Neuronal stem cell (in vitro differentiated cells): ENCODE results near the gene NMRK1.

Experiments
- DNase-seq: peaks from one replicate; pipeline ENCODE4 v3.0.0-alpha.2; 2013; ENCODE audit warnings: low spot score
- H2AFZ ChIP-seq: one replicate; pipeline ENCODE4 v1.6.1; 2013; ENCODE audit warnings: mild to moderate bottlenecking, low read length, inconsistent platforms
- H2AK5ac ChIP-seq: 2 replicates; pipeline ENCODE4 v1.6.1; 2013; ENCODE audit warnings: low read depth, mild to moderate bottlenecking, inconsistent platforms, low read length, moderate library complexity, mixed read lengths
- H2BK120ac ChIP-seq: 2 replicates; pipeline ENCODE4 v1.6.1; 2013; ENCODE audit warnings: low read depth, mild to moderate bottlenecking, inconsistent platforms, low read length, moderate library complexity, mixed read lengths
- H2BK12ac ChIP-seq: one replicate; pipeline ENCODE4 v1.6.1; 2013; ENCODE audit warnings: low read length, inconsistent platforms
- H2BK15ac ChIP-seq: 2 replicates; pipeline ENCODE4 v1.6.1; 2013; ENCODE audit warnings: mild to moderate bottlenecking, low read length, inconsistent platforms, mixed read lengths
- H2BK5ac ChIP-seq: one replicate; pipeline ENCODE4 v1.6.1; 2013; ENCODE audit warnings: inconsistent platforms, mild to moderate bottlenecking, low read length, moderate library complexity
- H3K14ac ChIP-seq: one replicate; pipeline ENCODE4 v1.6.1; 2013; ENCODE audit warnings: low read length, inconsistent platforms
- H3K18ac ChIP-seq: 2 replicates; pipeline ENCODE4 v1.6.1; 2013; ENCODE audit warnings: low read length, inconsistent platforms
- H3K23ac ChIP-seq: 2 replicates; pipeline ENCODE4 v1.6.1; 2013; ENCODE audit warnings: low read depth, mild to moderate bottlenecking, mixed read lengths, low read length, inconsistent platforms; ENCODE audit not compliant: poor library complexity
- H3K27ac ChIP-seq: replicated peaks from 3 replicates; pipeline ENCODE4 v1.5.1; 2013; ENCODE audit warnings: low read length, inconsistent platforms
- H3K27me3 ChIP-seq, 3 experiments: 2 replicates each; pipeline ENCODE4 v1.6.1; 2013; ENCODE audit warnings: low read length in 3 of 3, mild to moderate bottlenecking in 2 of 3, inconsistent platforms in 1 of 3, low read depth in 1 of 3, mixed read lengths in 1 of 3, moderate library complexity in 1 of 3; ENCODE audit not compliant: control insufficient read depth in 3 of 3, insufficient read depth in 3 of 3
- H3K36me3 ChIP-seq, 2 donors: replicated peaks in 1 of 2; 2 replicates each; pipeline ENCODE4 v1.6.1; 2013; ENCODE audit warnings: low read length in 2 of 2; ENCODE audit not compliant: control insufficient read depth in 2 of 2, insufficient read depth in 2 of 2
- H3K4ac ChIP-seq: 2 replicates; pipeline ENCODE4 v1.6.1; 2013; ENCODE audit warnings: inconsistent platforms, mild to moderate bottlenecking, low read length, moderate library complexity
- H3K4me1 ChIP-seq, 2 donors: 1 replicate in 1 of 2; 2 replicates in 1 of 2; pipeline ENCODE4 v1.6.1; 2013; ENCODE audit warnings: low read length in 2 of 2, low read depth in 1 of 2; ENCODE audit not compliant: control insufficient read depth in 2 of 2, insufficient read depth in 1 of 2
- H3K4me2 ChIP-seq: one replicate; pipeline ENCODE4 v1.6.1; 2013; ENCODE audit warnings: mild to moderate bottlenecking, low read length, inconsistent platforms; ENCODE audit not compliant: insufficient read depth, poor library complexity, severe bottlenecking
- H3K4me3 ChIP-seq, 2 donors: 2 replicates each; pipeline ENCODE4 v1.5.1; 2013; ENCODE audit warnings: low read length in 2 of 2, mild to moderate bottlenecking in 2 of 2, inconsistent platforms in 1 of 2, moderate library complexity in 1 of 2
- H3K79me1 ChIP-seq: one replicate; pipeline ENCODE4 v1.6.1; 2013; ENCODE audit warnings: low read depth, mild to moderate bottlenecking, inconsistent platforms, low read length, moderate library complexity
- H3K9ac ChIP-seq: one replicate; pipeline ENCODE4 v1.6.1; 2013; ENCODE audit warnings: mild to moderate bottlenecking, low read depth, low read length, inconsistent platforms; ENCODE audit not compliant: poor library complexity
- H3K9me3 ChIP-seq, 2 donors: replicated peaks in 1 of 2; 2 replicates each; pipeline versions ENCODE3 to v1.6.1; 2013; ENCODE audit warnings: low read length in 2 of 2, mild to moderate bottlenecking in 2 of 2, inconsistent platforms in 1 of 2, low read depth in 1 of 2, mixed read lengths in 1 of 2, moderate library complexity in 1 of 2; ENCODE audit not compliant: control insufficient read depth in 2 of 2, insufficient read depth in 1 of 2
- H4K8ac ChIP-seq: one replicate; pipeline ENCODE4 v1.6.1; 2013; ENCODE audit warnings: low read depth, mild to moderate bottlenecking, inconsistent platforms, low read length, moderate library complexity
- H4K91ac ChIP-seq: one replicate; pipeline ENCODE4 v1.6.1; 2013; ENCODE audit warnings: low read length, low read depth, mild to moderate bottlenecking, inconsistent platforms; ENCODE audit not compliant: poor library complexity
- WGBS, 2 donors: extraction: QIAGEN DNeasy Blood & Tissue Kit; methylation state at CpG; one replicate each; pipeline ENCODE4 v1.1.7; 2013; ENCODE audit warnings: missing lambda C conversion rate in 2 of 2, mixed read lengths in 1 of 2; ENCODE audit not compliant: insufficient read length in 2 of 2, insufficient replicate concordance in 1 of 2; ENCODE audit errors: extremely low coverage in 2 of 2; 5-methylcytosine and 5-hydroxymethylcytosine counted together

The NMRK1 gene

GRCh38 chr9:75039801-75040200 lies 48.2 kb downstream of the NMRK1 start:
- no peak overlapping the region for H2BK12ac ChIP-seq
- H3K9me3 ChIP-seq, result peaks cover 0 to 2% of the 10 kb centered on the region in 2 donors
- no CpG with 5 or more reads among the region's 3 CpGs for WGBS, 2 donors
- H3K4me3 ChIP-seq, result no peak overlapping the region
- no peak overlapping the region for H2AK5ac ChIP-seq
- H3K4me2 ChIP-seq, result no peak overlapping the region
- no peak overlapping the region for H3K23ac ChIP-seq
- H3K36me3 ChIP-seq, result no peaks in the 10 kb centered on the region
- H4K91ac ChIP-seq, result no peak overlapping the region
- H3K4ac ChIP-seq, result no peak overlapping the region
- no peak overlapping the region for H2BK120ac ChIP-seq
- no peak overlapping the region for H3K18ac ChIP-seq
- H3K27me3 ChIP-seq, result peaks cover 0 to 5% (median 0%) of the 10 kb centered on the region in 3 experiments
- no peak overlapping the region for H2AFZ ChIP-seq
- no peak overlapping the region for H2BK15ac ChIP-seq
- H3K9ac ChIP-seq, result no peak overlapping the region
- H3K27ac ChIP-seq, result no peak overlapping the region
- H4K8ac ChIP-seq, result no peak overlapping the region
- DNase-seq, result no peak
- H2BK5ac ChIP-seq, result no peak overlapping the region
- H3K79me1 ChIP-seq, result no peaks in the 10 kb centered on the region
- H3K14ac ChIP-seq, result no peak overlapping the region
- H3K4me1 ChIP-seq, result no peaks in the 10 kb centered on the region

- Histone ChIP-seq H2AK5ac (no peak overlapping the region), H2BK5ac (no peak overlapping the region), H3K4me2 (no peak overlapping the region), H3K23ac (no peak overlapping the region), H3K14ac (no peak overlapping the region), H3K79me1 (no peaks in the 10 kb centered on the region), H3K27me3 (peaks cover 0 to 5% (median 0%) of the 10 kb centered on the region in 3 experiments), H3K9me3 (peaks cover 0 to 2% of the 10 kb centered on the region in 2 donors), H3K27ac (no peak overlapping the region), H3K4me3 (no peak overlapping the region), H4K91ac (no peak overlapping the region), H2AFZ (no peak overlapping the region), H2BK15ac (no peak overlapping the region), H3K4ac (no peak overlapping the region), H3K36me3 (no peaks in the 10 kb centered on the region), H3K4me1 (no peaks in the 10 kb centered on the region), H2BK12ac (no peak overlapping the region), H2BK120ac (no peak overlapping the region), H3K9ac (no peak overlapping the region), H3K18ac (no peak overlapping the region), H4K8ac (no peak overlapping the region)
- no CpG with 5 or more reads among the region's 3 CpGs for WGBS, 2 donors
- DNase-seq, result no peak
These were observed 48.9 kb downstream of the NMRK1 start for GRCh38 chr9:75039009-75039408.

- H3K4ac ChIP-seq, result no peak overlapping the region
- WGBS, 2 donors, result no CpG with 5 or more reads among the region's 3 CpGs
- no peak overlapping the region for H3K27ac ChIP-seq
- no peak overlapping the region for H4K91ac ChIP-seq
- no peak overlapping the region for H3K14ac ChIP-seq
- no peak overlapping the region for H2AK5ac ChIP-seq
- H3K36me3 ChIP-seq, result no peaks in the 10 kb centered on the region
- no peak overlapping the region for H3K4me2 ChIP-seq
- H3K79me1 ChIP-seq, result no peaks in the 10 kb centered on the region
- no peak overlapping the region for H2BK5ac ChIP-seq
- no peaks in the 10 kb centered on the region for H3K4me1 ChIP-seq
- H4K8ac ChIP-seq, result no peak overlapping the region
- H3K23ac ChIP-seq, result no peak overlapping the region
- H2BK15ac ChIP-seq, result no peak overlapping the region
- no peak overlapping the region for H2BK120ac ChIP-seq
- no peak overlapping the region for H3K18ac ChIP-seq
- peaks cover 0 to 7% (median 0%) of the 10 kb centered on the region in 3 experiments for H3K27me3 ChIP-seq
- no peak for DNase-seq
- no peak overlapping the region for H2BK12ac ChIP-seq
- peaks cover 0 to 2% of the 10 kb centered on the region in 2 donors for H3K9me3 ChIP-seq
- H3K9ac ChIP-seq, result no peak overlapping the region
- no peak overlapping the region for H3K4me3 ChIP-seq
- no peak overlapping the region for H2AFZ ChIP-seq
These were observed 51.2 kb downstream of the NMRK1 start for GRCh38 chr9:75036793-75037192.

DNA sequence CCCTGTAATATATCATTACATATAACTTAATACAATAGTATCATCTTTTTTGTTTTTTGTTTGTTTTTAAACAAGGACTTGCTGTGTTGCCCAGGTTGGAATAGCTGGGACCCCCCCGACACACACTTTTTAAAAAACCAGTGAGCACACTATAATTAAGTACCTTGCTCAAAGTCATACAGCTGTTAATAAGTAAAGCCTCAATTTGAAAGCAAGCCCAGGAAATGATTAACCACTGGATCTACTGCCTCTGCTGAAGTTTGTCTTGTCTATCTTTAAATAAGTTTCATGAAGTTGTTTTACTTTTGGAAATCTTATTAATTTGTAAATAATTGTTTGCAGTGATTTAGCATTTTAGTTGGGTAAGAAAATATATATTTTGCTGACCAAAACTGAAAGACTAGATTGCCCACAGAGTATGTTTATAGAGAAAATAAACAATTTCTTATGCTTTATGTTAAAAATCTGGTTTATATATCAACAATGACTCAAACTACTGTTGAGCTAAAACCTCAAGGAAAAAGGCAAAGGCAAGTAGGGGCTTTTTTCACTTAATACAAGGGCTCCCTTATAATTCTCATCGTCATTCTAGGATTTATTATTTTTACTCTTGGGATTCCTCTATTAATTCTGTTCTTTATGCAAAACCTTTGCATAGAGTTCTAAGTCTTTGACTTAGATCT lies 54.0 kb downstream of the NMRK1 start:
- Histone ChIP-seq H4K91ac (no peak overlapping the region), H3K18ac (no peak overlapping the region), H3K23ac (no peak overlapping the region), H3K4me1 (no peaks in the 10 kb centered on the region), H3K36me3 (no peaks in the 10 kb centered on the region), H2AK5ac (no peak overlapping the region), H3K27me3 (peaks cover 0 to 8% (median 0%) of the 10 kb centered on the region in 3 experiments), H3K14ac (no peak overlapping the region), H2BK120ac (no peak overlapping the region), H3K4me3 (no peak overlapping the region), H3K79me1 (no peaks in the 10 kb centered on the region), H2BK15ac (no peak overlapping the region), H2BK12ac (no peak overlapping the region), H3K4ac (no peak overlapping the region), H3K27ac (no peak overlapping the region), H3K9me3 (peaks cover 0 to 2% of the 10 kb centered on the region in 2 donors), H3K9ac (no peak overlapping the region), H3K4me2 (no peak overlapping the region), H2AFZ (no peak overlapping the region), H2BK5ac (no peak overlapping the region), H4K8ac (no peak overlapping the region)
- DNase-seq, result no peak
- WGBS, 2 donors, result no CpG with 5 or more reads among the region's 2 CpGs
